ENCODE results near the gene GK.

GRCh38 chrX:30620980-30621618 is 32.1 kb upstream of the GK start:
- no peak for TF ChIP-seq CTCF (optimal IDR thresholded peaks at IDR 0.05 in 1 of 3, IDR thresholded peaks at IDR 0.05 in 1 of 3, conservative IDR thresholded peaks at IDR 0.05 in 1 of 3; ENCODE audit: extremely low read depth in 1 of 3, insufficient read depth in 2 of 3, low read length in 3 of 3)
- TF ChIP-seq EZH2 (IDR thresholded peaks at IDR 0.05; ENCODE audit: low read length), result no peak

Measured in keratinocyte (primary cell).